Measurements from ENCODE around the gene CBR3.

CBR3 gene

DNA sequence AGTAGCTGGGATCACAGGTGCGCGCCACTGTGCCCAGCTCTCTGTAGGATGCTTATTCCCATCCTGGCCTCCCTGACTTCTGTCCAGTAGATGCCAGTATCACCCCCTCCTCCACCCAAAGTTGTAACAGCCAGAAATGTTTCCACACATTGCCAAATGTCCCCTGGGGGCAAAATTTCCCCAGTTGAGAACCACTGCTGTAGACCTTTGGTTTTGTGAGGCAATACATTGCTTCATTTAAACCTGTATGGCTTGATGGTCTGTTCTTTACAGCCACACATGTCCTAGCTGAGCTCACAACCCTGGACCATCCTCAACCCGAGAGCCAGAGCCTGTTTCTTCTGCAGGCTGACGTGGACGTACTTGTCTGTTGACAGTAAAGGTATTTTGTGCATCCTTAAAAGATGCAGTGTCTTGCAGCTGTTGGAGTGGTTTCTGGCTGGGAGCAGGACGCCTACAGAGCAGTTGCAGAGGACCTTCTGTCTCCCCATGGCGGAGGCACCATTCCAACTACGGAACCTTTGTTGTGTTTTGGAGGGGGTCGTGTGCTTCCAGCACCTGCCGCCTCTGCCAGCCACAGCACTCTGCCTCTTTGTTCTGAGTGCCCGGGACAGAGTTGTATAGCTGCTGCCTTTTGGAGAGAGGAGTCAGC lies 48.4 kb downstream of the CBR3 start:
- DNase-seq (ENCODE audit: low read depth in 3 of 3): no peak

DNA sequence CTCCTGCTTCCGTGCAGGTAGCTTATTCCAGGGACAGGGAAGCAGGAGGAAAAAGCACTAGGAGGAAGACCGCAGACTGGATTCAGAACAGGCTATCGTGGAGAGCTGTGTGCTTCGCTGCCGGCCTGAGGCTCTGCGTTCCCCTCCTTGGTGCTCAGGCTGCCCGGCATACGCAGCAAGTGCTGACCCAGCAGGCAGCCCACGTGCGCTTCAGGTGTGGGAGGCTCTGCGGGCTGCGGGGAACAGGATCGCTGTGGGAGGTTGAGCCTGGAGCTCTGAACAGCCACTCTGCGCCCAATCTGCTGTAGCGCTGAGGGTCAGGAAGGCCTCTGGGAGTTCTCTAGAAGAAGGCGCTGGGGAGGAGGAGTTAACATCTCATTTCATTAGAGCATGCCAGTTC lies 49.7 kb downstream of the CBR3 start:
- no peak for DNase-seq (ENCODE audit: low read depth in 3 of 3)

DNA sequence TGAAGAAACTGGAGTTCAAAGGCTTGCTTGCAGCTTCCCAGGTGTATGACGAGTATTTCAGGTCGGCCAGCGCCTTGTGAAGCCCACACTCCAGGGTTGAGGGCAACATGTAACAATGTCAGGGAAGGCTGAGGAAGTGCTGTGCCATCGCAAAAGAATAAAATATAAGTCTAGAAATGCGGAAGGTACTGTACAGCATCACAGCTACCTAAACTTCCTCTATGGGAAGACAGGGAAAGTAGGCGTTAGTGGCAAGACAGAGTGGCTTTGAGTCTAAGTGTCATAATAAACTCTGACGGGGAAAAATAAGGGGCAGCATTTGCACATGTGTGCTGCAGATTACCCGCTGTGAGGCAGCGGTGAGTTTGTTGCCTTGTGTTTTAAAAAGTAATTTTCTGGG lies 50.6 kb downstream of the CBR3 start:
- no peak for DNase-seq (ENCODE audit: low read depth in 3 of 3)

DNA sequence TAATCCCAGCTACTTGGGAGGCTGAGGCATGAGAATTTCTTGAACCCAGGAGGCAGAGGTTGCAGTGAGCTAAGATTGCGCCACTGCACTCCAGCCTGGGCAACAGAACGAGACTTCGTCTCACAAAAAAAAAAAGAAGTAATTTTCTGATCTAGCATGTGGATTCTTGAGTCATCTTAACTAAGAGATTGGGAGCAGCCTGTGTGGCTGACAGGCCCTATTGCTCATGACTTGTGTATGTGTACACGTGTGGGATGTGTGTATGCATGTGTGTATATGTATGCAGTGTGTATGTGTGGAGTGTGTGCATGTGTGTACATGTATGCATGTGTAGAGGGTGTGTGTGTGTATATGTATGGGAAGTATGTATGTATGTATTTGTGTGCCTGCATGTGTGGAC lies 51.2 kb downstream of the CBR3 start:
- no peak for DNase-seq (ENCODE audit: low read depth in 3 of 3)

DNA sequence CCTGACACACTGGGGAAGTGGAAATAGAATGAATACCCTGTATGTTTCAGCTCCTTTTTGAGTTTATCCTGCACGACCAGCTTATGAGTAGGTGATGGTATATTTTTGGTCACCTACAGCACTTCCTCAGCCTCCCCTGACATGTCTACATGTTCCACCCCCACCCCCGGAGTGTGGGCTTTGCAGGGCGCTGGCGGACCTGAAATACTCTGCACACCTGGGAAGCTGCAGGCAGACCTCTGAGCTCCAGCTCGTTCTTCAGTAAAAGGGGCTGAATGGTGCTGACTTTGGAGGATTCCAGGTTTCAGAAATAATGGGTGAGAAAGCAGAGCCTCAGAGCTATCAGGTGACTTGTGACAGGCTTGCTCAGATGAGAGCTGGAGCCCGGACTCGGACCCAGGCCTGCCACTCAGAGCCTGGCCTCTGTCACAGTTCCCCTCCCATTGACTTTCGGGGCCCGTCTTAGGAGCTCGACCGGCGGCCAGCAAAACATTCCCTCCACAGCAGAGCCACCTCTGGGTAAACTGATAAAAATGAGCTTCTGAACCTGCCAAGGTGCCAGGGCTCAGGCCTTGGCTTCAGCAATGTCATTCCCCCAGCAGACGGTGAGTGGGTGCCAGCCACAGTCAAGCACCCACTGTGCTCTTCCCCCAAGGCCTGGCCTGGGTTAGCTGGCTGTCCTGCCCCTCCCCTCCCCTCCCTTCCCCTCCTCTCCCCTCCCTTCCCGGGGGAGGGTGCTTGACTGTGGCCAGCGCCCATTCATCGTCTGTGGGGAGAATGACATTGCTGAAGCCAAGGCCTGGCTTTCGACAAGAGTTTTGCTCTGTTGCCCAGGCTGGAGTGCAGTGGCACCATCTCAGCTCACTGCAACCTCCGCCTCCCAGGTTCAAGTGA lies 51.9 kb downstream of the CBR3 start:
- DNase-seq (ENCODE audit: low read depth in 3 of 3): no peak

- DNase-seq (ENCODE audit: low read depth in 3 of 3): no peak
These were observed 53.3 kb downstream of the CBR3 start for GRCh38 chr21:36188081-36188681.

- DNase-seq (ENCODE audit: low read depth in 3 of 3): no peak
These were observed 54.1 kb downstream of the CBR3 start for GRCh38 chr21:36188937-36189336.

- DNase-seq (ENCODE audit: low read depth in 3 of 3): no peak
These were observed 55.9 kb downstream of the CBR3 start for GRCh38 chr21:36190736-36191135.

DNA sequence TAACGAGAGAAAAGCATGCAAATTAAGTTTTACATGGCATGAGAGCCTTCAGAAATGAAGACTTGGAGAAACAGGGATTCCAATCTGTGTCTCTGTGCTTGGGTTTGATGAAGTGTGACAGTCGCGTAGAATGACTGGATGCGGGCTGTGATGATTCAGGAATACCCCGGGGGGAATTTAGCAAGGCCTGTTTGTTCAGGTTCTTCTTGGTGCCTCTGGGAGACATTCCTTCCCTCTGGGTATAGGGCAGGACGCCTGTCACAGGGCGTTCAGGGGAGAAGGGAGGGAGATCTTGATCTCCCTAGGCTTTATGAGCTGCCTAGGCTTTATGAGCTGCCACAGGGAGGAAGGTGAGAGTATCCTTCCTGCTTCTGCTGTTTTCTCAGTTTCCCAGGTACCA lies 58.3 kb downstream of the CBR3 start:
- DNase-seq (ENCODE audit: low read depth in 3 of 3): no peak

GRCh38 chr21:36194024-36194423 lies 59.1 kb downstream of the CBR3 start:
- no peak for DNase-seq (ENCODE audit: low read depth in 3 of 3)

GRCh38 chr21:36195613-36196012 lies 60.7 kb downstream of the CBR3 start:
- no peak for DNase-seq (ENCODE audit: low read depth in 3 of 3)
